Esophagus muscularis mucosa (tissue), 3 donors: ENCODE results near the gene FDXACB1.

ENCODE experiments used
- CTCF ChIP-seq, 3 experiments: fragments of 200-600 bp in 2 of 3; fragments of 450-650 bp in 1 of 3; sonication (generic) in 2 of 3; IDR thresholded peaks; one replicate each; pipeline ENCODE4 v1.5.1; 2017 to 2019; ENCODE audit warnings: antibody characterized with exemption in 3 of 3, mild to moderate bottlenecking in 2 of 3, moderate library complexity in 1 of 3
- POLR2A ChIP-seq: fragments of 450-650 bp; IDR thresholded peaks from one replicate; pipeline ENCODE4 v1.6.1; 2017; ENCODE audit warnings: antibody characterized with exemption, moderate library complexity, mild to moderate bottlenecking, low read depth
- POLR2AphosphoS5 ChIP-seq, 2 donors: sonication (generic); formaldehyde crosslinking; IDR thresholded peaks; one replicate each; pipeline ENCODE4 v1.6.1; 2017; ENCODE audit warnings: antibody characterized with exemption in 2 of 2

GRCh38 chr11:111926505-111927391, 47.8 kb upstream of the FDXACB1 start:
- TF ChIP-seq CTCF (IDR thresholded peaks at IDR 0.05) (peak in 1 of 3 experiments; percentile 22), POLR2AphosphoS5 (IDR thresholded peaks at IDR 0.05) (peak; percentile 79 to 89), POLR2A (peak; percentile 48)
